NCI-H187 (cell line): Measurements from ENCODE around the gene IL7R.

Experiments
- DNase-seq, 2 experiments: peaks; one replicate each; lab custom pipeline; 2025; lab: John Stamatoyannopoulos, UW

The IL7R gene, protein sequence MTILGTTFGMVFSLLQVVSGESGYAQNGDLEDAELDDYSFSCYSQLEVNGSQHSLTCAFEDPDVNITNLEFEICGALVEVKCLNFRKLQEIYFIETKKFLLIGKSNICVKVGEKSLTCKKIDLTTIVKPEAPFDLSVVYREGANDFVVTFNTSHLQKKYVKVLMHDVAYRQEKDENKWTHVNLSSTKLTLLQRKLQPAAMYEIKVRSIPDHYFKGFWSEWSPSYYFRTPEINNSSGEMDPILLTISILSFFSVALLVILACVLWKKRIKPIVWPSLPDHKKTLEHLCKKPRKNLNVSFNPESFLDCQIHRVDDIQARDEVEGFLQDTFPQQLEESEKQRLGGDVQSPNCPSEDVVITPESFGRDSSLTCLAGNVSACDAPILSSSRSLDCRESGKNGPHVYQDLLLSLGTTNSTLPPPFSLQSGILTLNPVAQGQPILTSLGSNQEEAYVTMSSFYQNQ

DNA sequence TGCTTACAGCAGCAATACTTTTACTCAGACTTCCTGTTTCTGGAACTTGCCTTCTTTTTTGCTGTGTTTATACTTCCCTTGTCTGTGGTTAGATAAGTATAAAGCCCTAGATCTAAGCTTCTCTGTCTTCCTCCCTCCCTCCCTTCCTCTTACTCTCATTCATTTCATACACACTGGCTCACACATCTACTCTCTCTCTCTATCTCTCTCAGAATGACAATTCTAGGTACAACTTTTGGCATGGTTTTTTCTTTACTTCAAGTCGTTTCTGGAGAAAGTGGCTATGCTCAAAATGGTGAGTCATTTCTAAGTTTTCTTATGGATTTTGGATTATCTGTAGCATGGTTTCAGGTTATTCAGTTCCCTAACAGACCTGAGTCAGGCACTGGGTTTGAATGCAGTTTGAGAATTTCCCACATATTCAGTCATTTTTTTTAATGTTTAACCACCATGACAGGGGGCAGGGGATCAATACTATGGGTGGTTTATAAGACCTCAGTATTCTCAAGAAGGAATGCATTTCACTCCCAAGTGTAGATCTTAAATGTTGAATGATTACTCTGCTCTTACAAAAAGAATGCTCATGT, at the start of gene IL7R:
Gene IL7R, plus strand, starts transcription at position 127 of the 587 bp plus-strand sequence. Its CDS starts 87 bp downstream, at position 214.
- DNase-seq = no peak

DNA sequence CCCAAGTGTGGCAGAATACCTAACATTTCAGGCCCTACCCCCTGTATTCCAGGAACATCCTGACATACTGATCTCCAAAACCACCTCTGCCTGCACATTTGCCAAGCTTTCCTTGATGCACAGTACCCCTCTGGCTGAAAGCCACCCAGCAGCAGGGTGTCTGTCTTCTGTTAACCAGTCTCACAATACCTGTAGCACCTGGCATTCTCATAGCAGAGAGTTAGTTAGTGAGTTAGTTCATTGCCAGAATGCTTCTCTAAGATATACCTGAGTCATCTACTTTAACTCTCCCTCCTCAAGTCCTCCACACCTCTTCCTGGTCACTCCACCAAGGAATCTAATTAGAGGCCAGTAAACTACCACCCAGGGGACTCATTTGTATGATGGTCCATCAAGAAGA, 46.1 kb upstream of the IL7R start:
- no peak for DNase-seq

DNA sequence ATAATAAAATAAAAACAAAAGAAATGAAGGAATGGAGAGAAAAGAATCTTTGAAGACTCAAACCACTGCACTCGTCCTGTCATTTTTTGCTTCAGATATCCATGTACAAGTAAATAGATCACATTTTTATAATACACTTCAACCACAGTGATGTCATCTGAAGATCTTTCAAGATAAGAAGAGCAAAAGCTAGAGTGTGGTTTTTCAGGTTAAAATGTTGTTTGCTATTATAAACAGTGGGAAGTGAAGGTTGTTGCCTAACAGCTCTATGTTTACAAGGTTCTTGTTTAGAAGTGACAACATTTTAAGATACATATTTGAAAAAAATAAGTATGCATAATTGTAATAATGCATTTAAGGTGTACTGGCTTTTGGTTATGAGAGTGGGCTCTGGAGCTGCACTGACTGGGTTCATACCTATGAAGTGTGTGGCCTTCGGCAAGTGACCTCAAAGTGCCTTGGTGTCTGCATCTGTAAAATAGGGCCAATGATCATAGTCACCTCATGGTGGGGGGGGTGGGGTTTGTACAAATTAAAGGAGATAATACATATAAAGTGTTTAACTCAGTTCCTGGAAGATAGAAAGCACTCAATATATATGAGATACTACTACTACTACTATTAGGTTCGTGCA, 45.5 kb upstream of the IL7R start:
- no peak for DNase-seq

DNA sequence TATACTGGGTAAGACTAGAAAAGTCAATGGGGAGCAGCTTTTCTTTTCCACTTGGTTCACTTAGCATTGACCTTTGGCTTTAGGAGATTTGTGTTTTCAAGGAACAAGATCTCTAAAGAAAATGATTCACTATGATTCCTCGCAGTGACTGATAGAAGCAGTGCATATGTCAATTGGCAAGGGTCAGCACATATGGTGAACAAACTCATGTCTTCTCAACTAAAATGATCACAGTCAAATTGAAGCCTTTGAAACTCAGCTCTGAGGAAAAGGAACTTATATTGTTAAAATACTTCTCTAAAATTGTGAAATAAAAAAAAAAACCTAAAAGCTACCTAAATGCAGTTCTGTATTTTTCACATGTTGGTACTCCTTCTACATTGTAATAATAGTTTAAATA, 43.2 kb upstream of the IL7R start:
- no peak for DNase-seq

DNA sequence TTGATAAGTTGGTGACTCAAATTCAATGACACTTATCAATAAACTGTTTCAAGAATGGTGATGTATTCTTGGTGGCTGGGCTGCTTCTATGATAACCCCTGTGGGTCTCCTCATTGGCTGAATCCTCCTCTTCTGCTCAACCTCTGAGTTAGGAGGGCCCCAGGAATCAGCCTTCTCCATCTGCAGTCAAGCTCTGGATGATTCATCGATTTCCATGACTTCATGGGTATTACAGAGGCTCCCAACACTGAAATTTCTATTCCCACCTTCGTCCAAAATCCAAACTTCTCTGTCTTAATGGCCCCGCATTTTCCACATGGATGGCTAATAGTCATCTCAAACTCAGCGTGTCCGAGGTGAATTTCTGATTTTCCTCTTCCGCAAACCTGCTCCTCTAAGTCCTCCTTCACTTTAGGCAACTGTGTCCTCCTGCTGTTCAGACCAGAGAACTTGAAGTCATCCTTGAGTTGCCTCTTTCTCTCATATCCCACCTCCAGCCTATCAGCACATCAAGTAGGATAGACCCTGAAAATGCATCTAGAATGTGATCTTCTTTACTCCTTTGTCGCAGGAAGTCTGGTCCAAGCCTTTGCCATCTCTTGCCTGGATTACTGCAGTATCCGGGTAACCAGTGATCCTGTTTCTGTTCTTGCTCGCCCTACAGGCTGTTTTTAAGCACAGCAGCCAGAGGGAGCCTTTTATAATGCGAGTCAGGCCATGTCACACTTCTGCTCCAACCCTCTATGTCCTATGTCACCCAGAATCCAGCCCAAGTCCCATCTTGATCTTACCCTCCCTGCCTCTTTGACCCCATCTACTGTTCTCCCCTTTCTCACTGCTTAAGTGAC, 41.4 kb upstream of the IL7R start:
- no peak for DNase-seq

DNA sequence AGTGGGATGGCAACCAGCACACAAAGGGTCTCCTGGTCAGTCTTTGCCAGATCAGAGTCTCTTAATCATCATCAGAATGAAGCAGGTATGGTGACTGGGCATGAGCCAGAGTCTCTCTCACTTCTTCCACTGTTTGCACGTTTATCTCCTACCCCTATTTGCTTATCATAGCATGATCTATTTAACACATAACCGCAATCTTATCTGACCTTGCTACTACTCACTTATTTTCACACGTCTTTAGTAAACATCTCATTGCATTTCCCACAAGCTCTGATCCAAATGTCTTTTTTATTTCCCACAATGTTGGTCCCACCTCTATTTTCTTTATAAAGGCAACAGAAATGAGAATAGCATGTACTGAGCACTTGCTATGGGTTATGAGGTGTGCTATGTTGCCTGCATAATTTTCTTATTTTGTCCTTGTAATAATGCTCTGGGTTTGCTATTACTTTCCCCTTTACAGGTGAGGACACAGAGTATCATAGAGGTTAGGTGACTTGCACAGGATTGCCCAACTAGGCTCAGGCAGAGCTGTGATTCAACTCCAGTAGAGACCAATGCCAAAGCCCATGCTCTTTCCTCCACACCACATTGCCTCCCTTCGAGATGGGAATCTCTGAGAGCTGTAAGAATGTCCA, 39.7 kb upstream of the IL7R start:
- no peak for DNase-seq

DNA sequence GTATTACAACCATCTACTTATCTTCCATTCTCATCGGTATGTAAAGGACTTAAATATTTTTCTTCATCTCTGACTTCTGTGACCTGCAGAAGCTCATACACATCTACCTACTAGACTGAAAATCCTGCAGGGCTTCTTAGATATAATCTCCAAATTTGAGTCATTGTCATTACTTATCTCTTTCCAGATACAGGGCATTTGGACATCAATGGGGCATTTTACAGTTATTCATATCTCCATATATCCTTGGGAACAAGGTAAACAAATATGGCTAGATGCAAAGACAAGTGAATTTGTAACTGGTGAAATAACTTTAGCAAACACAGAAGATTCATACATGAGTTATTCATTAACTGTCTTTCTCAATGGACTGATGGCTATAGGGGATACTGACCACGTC, 37.7 kb upstream of the IL7R start:
- DNase-seq = no peak

DNA sequence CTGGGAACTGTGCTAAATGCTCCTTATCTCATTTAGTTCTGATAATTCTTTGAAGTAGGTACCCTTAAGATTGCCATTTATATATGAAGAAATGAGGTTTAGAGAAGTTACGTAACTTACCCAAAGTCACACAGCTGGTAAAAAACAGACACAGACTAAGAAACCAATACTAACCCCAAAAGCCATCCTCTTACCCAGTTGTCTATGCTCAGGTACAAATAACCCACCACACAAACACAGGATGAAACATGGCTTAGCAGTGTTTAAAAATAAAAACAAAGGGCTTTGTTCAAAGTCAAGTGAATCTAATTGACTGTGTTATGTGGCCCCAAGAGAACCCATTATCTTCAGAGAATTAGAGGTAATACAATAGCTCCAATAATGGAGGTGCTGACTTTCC, 37.0 kb upstream of the IL7R start:
- no peak for DNase-seq

DNA sequence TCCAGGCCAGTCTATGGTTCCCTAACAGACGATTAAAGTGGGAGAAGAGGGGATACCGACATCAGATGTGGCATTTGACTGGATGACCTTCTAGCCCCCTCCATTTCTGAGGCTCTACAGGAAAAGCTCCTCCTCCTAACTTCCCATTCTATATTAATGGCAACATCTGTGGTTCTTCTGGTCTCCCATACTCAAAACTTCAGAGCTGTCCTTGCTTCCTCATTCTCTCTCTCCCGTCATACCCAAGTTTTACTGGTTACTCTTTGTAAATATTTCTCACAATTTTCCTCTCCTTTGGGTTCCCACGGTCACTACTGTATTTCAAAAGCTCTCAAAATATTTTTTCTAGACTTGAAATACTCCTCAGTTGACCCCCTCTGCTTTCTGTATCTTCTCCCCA, 36.0 kb upstream of the IL7R start:
- DNase-seq = no peak

DNA sequence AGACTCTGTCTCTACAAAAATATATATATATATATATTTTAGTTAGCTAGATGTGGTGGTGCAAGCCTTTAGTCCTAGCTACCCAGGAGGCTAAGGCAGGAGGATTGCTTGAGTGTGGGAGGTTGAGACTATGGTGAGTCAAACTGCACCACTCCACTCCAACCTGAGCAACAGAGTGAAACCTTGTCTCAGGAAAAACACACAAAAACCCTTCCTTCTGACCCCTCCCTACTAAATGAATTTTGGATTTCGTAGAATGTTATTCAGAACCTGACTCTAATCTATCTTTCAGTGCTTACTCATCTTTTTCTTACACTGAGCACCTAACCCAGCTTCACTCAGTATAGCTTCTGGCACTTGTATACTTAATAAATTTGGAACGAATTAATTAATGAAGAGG, 35.2 kb upstream of the IL7R start:
- DNase-seq = no peak

DNA sequence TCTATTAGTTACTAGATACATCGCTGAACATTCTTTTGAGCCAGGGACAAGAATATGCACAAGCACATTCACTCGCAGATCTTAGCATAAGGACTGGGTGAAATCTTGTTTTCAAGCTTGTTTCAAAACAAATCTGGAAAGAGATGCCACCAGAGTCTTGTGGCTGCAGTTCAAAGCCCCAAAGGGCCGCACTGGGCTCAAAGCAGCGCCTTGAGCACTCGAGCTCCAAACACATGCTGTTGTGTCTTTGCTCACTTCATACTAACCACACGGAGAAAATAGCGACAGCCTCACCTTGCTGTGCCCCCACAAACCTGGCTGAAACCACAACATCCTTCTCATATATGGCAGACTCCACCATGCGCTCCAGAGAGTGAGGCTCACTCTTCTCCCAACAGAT, 34.2 kb upstream of the IL7R start:
- DNase-seq = no peak

DNA sequence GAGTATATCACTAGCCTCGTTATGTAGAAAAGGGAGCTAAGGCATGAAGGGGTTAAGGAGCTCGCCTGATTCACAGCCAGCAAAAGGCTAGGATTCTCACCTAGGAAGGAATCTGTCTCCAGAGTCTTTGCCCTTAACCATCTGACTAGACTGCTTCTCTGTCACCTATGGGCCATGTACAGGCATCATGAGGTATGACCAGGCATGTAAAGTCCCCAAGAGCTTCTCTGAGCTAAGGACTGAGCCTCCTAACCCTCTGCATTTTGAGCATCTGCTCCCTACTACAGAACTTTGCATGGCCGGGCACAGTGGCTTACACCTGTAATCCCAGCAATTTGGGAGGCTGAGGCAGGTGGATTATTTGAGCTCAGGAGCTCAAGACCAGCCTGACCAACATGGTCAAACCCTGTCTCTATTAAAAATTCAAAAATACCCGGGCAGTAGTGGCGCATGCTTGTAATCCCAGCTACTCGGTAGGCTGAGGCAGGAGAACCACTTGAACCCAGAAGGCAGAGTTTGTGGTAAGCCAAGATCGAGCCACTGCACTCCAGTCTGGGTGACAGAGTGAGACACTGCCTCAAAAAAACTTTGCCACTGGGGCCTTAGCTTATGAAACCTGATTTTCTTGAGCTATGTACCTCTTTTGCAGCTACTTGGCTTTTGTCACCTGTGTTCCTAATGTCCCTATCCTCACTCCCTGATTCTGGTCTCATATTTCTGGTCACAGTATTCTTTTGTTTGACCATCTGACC, 33.2 kb upstream of the IL7R start:
- no peak for DNase-seq

DNA sequence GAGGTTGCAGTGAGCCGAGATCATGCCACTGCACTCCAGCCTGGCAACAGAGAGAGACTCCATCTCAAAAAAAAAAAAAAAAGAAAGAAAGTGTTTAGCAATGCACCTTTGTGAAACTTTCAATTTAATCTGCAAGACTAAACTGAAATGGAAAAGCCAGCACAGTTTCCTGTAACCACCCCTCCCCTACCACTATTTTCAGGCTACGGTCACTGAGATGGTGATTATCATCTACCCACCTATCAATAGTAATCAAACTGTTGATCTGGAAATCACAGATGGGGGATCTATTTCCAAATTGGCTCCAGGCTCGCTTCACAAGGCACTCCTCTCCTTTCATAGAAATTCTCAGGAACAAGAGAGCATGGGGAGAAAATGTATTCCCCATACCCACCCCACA, 30.6 kb upstream of the IL7R start:
- no peak for DNase-seq

DNA sequence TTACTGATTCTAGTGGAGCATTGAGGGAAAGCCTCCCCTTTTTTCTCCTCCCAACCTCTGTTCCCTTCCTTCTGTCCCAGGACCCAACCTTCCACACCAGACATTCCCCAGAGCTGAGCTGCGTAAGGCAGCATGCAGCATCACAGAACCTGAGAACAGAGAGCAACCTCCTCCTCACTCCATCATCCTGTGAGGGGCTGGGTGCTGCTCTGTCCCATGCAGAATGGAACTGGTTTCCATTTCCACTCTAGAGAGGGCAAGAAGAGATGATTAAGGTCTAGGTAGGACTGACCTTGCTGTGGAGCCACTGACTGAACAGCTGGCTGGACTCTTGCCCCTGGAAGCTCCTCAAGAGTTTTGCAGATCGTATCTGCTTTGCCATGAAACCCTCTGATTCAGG, 30.1 kb upstream of the IL7R start:
- no peak for DNase-seq

DNA sequence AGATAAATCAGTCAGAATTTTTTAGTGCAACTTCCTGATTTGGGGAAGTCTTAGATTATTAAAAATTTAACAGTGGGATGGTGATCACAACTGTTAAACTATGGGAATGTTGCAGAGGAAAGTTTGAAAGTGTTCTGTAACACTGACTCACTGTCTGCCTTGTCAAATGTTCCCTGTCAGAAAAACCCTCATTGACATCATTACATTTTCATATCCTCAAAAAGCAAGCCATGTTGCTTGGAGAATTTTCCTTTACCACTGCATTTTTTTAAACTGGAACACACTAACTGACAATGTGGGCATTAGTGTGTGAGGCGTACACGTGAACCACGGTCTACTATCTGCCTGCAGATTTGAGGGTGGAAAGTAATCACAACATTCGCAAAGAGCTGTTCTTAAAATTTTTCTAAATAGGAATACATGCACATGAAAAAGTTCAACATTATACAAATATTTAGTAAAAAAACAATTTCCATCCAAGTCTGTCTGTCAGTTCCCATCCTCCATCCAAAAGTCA, 28.6 kb upstream of the IL7R start:
- no peak for DNase-seq

DNA sequence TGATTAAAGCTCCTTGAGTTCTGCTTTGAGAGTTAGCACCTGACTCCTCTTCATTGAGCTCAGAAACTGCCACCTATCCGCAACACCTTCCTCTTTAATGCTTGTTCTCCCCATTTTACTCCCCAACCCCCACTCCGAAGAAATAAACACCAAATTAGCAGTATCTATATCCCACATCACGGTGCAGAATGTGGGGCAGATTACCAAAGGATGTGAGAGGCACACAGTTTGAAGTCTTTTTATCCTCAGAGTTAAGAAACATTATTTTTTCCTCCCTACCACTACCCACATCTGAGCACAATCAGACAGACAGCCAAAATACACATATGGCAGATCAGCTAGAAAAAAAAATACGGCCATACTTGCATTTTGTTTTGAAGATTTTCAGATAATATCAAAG, 26.1 kb upstream of the IL7R start:
- no peak for DNase-seq

DNA sequence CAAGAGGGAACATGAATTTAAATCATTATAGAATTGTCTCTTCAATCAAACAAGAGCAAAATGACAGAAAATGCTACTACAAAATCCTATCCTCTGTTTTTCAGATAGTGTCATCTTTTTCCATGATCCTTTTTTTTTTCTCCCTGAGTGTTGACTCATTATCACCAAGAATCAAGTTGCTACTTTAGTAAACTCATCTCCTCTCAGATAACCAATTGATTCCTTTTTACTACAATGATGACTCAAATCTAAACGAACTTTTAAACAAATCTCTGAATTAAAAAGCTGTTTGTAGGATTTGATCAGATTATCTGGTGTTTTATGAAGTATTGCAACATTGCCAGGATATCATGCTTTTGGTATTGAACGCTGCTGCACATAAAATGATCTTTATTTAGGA, 23.9 kb upstream of the IL7R start:
- no peak for DNase-seq

DNA sequence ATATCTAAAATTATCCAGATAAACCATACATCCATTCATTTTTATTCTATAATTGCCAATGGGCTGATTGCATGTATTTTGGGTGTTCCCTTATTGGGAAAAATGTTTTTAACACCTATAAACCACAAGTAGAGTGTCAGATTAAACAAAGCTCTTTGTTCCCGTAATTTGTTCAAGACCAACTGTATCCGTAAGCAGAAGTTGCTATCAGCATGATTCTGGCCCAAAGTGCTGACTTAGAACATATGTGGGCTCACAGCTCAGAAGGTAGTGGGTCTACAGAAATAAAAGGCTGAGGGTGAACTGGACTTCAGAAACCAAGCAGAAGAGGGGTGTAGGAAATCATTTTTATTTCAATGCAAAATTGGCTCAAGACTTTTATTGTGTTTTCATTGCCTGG, 23.5 kb upstream of the IL7R start:
- no peak for DNase-seq

DNA sequence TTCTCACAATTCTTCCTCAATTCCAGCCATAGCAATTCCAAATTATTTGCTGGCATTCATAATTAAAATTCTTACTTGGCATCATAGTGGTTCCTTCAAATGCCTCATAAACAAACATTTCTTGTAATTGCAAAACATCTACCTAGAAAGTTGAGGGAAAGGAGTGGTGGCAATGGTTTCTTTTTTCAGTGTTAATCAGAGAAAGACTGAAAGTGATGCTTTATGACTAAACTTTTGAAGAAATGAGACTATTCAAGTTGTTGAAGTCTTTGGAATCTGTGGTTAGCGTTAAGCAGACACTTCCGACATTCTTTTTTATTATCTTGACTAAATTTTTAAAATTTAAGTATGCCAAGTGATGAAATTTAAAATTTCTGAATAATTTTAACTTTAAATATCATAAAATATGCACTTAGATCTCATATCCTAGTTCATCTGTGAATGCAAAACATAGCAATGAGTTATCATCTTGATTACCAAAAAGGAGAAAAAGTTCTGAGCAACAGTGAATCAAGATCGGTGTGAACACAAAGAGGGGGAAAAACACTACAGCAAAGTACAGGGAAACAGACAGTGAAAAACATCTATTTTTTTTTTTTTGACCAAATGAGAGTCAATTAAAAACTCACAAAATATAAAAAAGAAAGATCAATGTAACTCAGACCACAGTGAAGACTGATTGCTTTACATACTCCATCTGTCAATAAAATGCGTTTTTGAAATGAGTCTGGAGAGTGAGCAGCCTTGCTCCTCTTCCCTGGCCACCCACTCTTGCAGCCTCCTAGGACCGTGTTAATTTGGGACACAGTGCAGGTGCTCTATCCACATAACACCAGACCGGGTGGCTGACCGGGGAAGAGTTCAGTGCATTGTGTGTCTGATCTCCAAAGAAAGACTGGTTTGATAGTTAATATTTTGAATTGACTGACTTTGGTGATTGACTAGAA, 20.6 kb upstream of the IL7R start:
- DNase-seq = no peak
